GM19438 (cell line): ENCODE data around the gene SLC16A7.

Experiments
- ATAC-seq: cut with Tn5 transposase; IDR thresholded peaks from one replicate; pipeline ENCODE4 v1.9.1; 2021; ENCODE audit warnings: low read depth; ENCODE audit not compliant: unreplicated experiment

The SLC16A7 gene

DNA sequence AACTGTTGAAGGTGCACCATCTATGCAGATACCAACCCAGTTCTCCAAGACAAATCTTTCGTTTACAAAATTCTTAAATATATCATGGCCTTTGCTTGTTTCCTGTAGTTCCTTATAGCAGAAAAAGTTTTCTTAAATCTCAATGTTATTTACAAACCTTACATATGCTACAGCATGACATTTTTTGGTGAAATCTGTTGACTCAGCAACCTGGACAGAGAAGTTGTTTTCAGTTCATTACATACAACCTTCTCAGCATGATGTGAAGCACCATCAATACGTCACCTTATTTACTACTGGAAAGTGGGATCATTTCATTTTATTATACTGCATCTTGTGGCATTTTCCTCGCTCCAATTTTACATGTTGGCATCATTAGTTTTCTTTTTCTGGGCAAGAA lies 231.9 kb downstream of the SLC16A7 start:
- ATAC-seq = no peak

DNA sequence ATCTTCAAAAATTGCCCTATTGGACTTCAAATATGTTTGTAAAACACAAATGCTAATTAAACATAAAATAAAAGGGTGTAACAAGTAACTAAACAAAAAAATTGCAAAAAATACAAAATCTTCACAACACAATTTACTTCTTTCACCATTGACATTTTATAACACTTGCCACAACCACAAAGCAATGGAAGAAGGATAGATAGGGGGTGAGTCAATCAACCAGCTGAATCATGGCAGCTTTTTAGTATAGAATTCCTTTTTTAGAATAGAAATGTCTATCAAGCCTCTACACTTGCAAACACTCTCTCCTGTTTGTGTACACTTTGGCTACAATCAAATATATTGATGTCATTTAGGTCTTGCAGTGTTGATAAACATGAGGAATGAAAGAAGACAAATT lies 232.7 kb downstream of the SLC16A7 start:
- no peak for ATAC-seq

DNA sequence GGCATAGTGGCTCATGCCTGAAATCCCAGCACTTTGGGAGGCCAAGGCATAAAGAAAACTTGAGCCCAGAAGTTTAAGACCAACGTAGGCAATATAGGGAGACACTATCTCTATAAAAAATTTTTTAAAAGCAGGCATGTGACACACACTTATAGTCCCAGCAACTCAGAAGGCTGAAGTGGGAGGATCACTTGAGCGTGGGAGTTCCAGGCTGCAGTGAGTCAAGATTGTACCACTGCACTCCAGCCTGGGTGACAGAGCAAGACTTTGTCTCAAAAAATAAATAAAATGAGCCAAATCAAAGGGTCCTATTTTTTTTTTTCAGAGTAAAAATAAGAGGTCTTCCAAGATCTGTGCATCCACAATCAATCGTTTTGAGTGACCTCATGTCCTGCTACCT lies 237.6 kb downstream of the SLC16A7 start:
- ATAC-seq = no peak

DNA sequence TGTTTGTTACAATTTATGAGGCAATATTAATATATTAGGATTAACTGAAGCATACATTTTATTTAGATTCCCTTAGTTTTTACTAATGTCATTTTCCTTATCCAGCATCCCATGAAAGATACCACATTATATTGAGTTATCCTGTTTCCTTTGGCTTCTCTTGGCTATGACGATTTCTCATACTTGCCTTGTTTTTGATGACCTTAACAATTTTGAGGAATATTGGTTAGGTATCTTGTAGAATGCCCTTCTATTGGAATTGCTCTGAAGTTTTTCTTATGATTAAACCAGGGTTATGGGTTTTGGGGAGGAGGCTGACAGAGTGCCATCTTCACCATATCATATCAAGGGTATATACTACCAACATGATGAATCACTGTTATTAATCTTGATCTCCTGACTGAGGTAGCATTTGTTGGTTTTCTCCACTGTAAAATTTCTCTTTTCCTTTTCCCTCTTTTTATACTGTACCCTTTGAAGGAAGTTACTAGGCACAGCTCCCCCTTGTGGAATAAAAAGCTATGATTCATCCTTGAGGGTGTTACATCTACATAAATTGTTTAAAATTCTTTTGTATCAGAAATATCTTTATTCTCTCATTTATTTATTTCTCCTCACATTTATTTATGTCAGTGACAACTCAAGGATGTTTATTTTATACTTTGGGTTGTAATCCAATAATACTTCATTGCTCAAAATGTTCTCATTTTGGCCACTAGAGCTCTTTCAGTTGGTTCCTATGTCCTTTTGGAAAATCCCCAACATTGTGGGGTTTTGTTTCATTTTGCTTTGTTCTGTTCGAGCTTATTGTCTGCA lies 239.0 kb downstream of the SLC16A7 start:
- no peak for ATAC-seq
